Stimulated activated CD4-positive, alpha-beta T cell treated with anti-CD3 and anti-CD28 coated beads, Interleukin-2, amount 100 ng/mL, for 24 hours (primary cell): Measurements from ENCODE around the gene HIF1A.
"Not testable (repeated sequence)": the region's sequence is repeated elsewhere in the genome, so short reads cannot be mapped to it uniquely, and the experiment has no call there.

ENCODE experiments used
- DNase-seq, 2 donors: peaks; one replicate each; pipeline ENCODE4 v3.0.0-alpha.2; 2020

The HIF1A gene

GRCh38 chr14:61694830-61695694, at the start of gene HIF1A:
HIF1A (plus strand) TSS chr14:61695513; CDS start chr14:61695805, 292 bp downstream.
- peak; percentile 95 for DNase-seq

GRCh38 chr14:61646366-61647116, 48.8 kb upstream of the HIF1A start:
- no peak for DNase-seq

GRCh38 chr14:61647704-61648103, 47.6 kb upstream of the HIF1A start:
- DNase-seq, result no peak

- DNase-seq, result no peak
Observed at GRCh38 chr14:61648377-61648776, 46.9 kb upstream of the HIF1A start.

GRCh38 chr14:61649283-61649682, 46.0 kb upstream of the HIF1A start:
- DNase-seq, result no peak

GRCh38 chr14:61651355-61651754, 44.0 kb upstream of the HIF1A start:
- DNase-seq, result no peak

- no peak for DNase-seq
Observed at GRCh38 chr14:61652526-61653262, 42.6 kb upstream of the HIF1A start.

- no peak for DNase-seq
Observed at GRCh38 chr14:61653507-61653906, 41.8 kb upstream of the HIF1A start.

GRCh38 chr14:61654026-61654425, 41.3 kb upstream of the HIF1A start:
- DNase-seq, result no peak

GRCh38 chr14:61655777-61656176, 39.5 kb upstream of the HIF1A start:
- DNase-seq, result no peak

GRCh38 chr14:61656341-61656740, 39.0 kb upstream of the HIF1A start:
- DNase-seq, result no peak

GRCh38 chr14:61658111-61658510, 37.2 kb upstream of the HIF1A start:
- DNase-seq, result not testable (repeated sequence)

- DNase-seq, result no peak
Observed at GRCh38 chr14:61659582-61659981, 35.7 kb upstream of the HIF1A start.

GRCh38 chr14:61661471-61662400, 33.6 kb upstream of the HIF1A start:
- DNase-seq, result no peak

- peak; percentile 39 to 57 for DNase-seq
Observed at GRCh38 chr14:61662437-61663311, 32.6 kb upstream of the HIF1A start.

GRCh38 chr14:61663312-61663979, 31.9 kb upstream of the HIF1A start:
- DNase-seq, result no peak

- no peak for DNase-seq
Observed at GRCh38 chr14:61668282-61668681, 27.0 kb upstream of the HIF1A start.

GRCh38 chr14:61670576-61670975, 24.7 kb upstream of the HIF1A start:
- no peak for DNase-seq

GRCh38 chr14:61671082-61671481, 24.2 kb upstream of the HIF1A start:
- DNase-seq, result peak; percentile 23 to 41

- no peak for DNase-seq
Observed at GRCh38 chr14:61672796-61673195, 22.5 kb upstream of the HIF1A start.

- no peak for DNase-seq
Observed at GRCh38 chr14:61673305-61673704, 22.0 kb upstream of the HIF1A start.
